GM23248 (cell line): ENCODE results near the gene XPNPEP1. TPM values are rescaled to one million over a fixed set of nuclear protein-coding genes. Genes with fewer than 3 reads are reported as not detected.

ENCODE experiments used
- DNase-seq: peaks from one replicate; pipeline ENCODE4 v3.0.0-alpha.2; 2015
- H2AFZ ChIP-seq: fragments of 200-600 bp; sonication (generic); 2 replicates; pipeline ENCODE4 v1.6.1; 2016; ENCODE audit warnings: antibody characterized with exemption
- H3F3A ChIP-seq: fragments of 200-600 bp; sonication (generic); 2 replicates; pipeline ENCODE4 v1.6.1; 2016; ENCODE audit warnings: mild to moderate bottlenecking, antibody characterized with exemption, mixed run types; ENCODE audit not compliant: insufficient read depth
- H3K27ac ChIP-seq: fragments of 200-600 bp; sonication (generic); 2 replicates; pipeline ENCODE4 v1.5.1; 2016; ENCODE audit warnings: mild to moderate bottlenecking
- H3K27me3 ChIP-seq: fragments of 200-600 bp; sonication (generic); replicated peaks from 2 replicates; pipeline ENCODE4 v1.6.1; 2016; ENCODE audit warnings: mild to moderate bottlenecking; ENCODE audit not compliant: insufficient read depth
- H3K36me3 ChIP-seq: fragments of 200-600 bp; sonication (generic); 2 replicates; pipeline ENCODE4 v1.6.1; 2016; ENCODE audit warnings: low read depth, mild to moderate bottlenecking
- H3K4me1 ChIP-seq: fragments of 200-600 bp; sonication (generic); 2 replicates; pipeline ENCODE4 v1.6.1; 2016; ENCODE audit warnings: mild to moderate bottlenecking; ENCODE audit not compliant: insufficient read depth
- H3K4me2 ChIP-seq: fragments of 200-600 bp; sonication (generic); one replicate; pipeline ENCODE4 v1.6.1; 2016; ENCODE audit warnings: mild to moderate bottlenecking; ENCODE audit not compliant: unreplicated experiment
- H3K4me3 ChIP-seq: fragments of 200-600 bp; sonication (generic); 2 replicates; pipeline ENCODE4 v1.5.1; 2016; ENCODE audit warnings: mild to moderate bottlenecking
- H3K79me2 ChIP-seq: fragments of 200-600 bp; sonication (generic); 2 replicates; pipeline ENCODE4 v1.6.1; 2016; ENCODE audit warnings: mild to moderate bottlenecking; ENCODE audit not compliant: insufficient read depth
- H3K9ac ChIP-seq: fragments of 200-600 bp; sonication (generic); 2 replicates; pipeline ENCODE4 v1.6.1; 2016; ENCODE audit warnings: mild to moderate bottlenecking
- H3K9me2 ChIP-seq: fragments of 200-600 bp; sonication (generic); 2 replicates; pipeline ENCODE4 v1.6.1; 2016; ENCODE audit warnings: mixed run types, mild to moderate bottlenecking, moderate library complexity; ENCODE audit not compliant: insufficient read depth
- H3K9me3 ChIP-seq: fragments of 200-600 bp; sonication (generic); one replicate; pipeline ENCODE4 v1.6.1; 2017; ENCODE audit warnings: low read depth
- H4K20me1 ChIP-seq: fragments of 200-600 bp; sonication (generic); 2 replicates; pipeline ENCODE4 v1.6.0; 2016; ENCODE audit not compliant: insufficient read depth
- EZH2 ChIP-seq: fragments of 200-600 bp; sonication (generic); IDR thresholded peaks from 2 replicates; pipeline ENCODE4 v1.6.1; 2018; ENCODE audit warnings: antibody characterized with exemption, mild to moderate bottlenecking; ENCODE audit not compliant: insufficient read depth, poor library complexity, severe bottlenecking
- EZH2phosphoT487 ChIP-seq: fragments of 200-600 bp; sonication (generic); IDR thresholded peaks from 2 replicates; pipeline ENCODE4 v1.6.1; 2018; ENCODE audit warnings: antibody characterized with exemption, moderate library complexity, mild to moderate bottlenecking, low read depth; ENCODE audit not compliant: insufficient read depth
- WGBS, 2 experiments: methylation state at CpG; one replicate each; pipeline ENCODE4 v1.1.6; 2015 to 2017; ENCODE audit warnings: low lambda C conversion rate in 2 of 2, low coverage in 1 of 2; ENCODE audit errors: missing lambda C conversion rate in 2 of 2; 5-methylcytosine and 5-hydroxymethylcytosine counted together
- in situ Hi-C: fragments of 300-500 bp; cut with MboI; formaldehyde crosslinking; loops from 2 replicates; pipeline ENCODE4 v1.15.0; 2020
- polyA plus RNA-seq: library from polyadenylated mRNA; unstranded; fragments of >200 nt; fragmentation: Nextera tagmentation; extraction: Ambion mirVana; gene quantifications from 2 replicates; pipeline ENCODE4 v1.2.1, GENCODE V29; 2016
- small RNA-seq: library from RNA; depleted of rRNA; stranded (forward); fragments of <200 nt; gene quantifications from one replicate; pipeline ENCODE3, GENCODE V24; 2014; ENCODE audit warnings: low read depth, low replicate concordance
- total RNA-seq: library from RNA; depleted of rRNA; stranded (reverse); fragments of >200 nt; shearing (Covaris generic); gene quantifications from 2 replicates; pipeline ENCODE4 v1.2.3, GENCODE V29; 2014; rRNA removed

The XPNPEP1 gene
- total and polyA plus RNA-seq, 2 experiments from 2014 or later = 48.2 to 108 TPM

DNA sequence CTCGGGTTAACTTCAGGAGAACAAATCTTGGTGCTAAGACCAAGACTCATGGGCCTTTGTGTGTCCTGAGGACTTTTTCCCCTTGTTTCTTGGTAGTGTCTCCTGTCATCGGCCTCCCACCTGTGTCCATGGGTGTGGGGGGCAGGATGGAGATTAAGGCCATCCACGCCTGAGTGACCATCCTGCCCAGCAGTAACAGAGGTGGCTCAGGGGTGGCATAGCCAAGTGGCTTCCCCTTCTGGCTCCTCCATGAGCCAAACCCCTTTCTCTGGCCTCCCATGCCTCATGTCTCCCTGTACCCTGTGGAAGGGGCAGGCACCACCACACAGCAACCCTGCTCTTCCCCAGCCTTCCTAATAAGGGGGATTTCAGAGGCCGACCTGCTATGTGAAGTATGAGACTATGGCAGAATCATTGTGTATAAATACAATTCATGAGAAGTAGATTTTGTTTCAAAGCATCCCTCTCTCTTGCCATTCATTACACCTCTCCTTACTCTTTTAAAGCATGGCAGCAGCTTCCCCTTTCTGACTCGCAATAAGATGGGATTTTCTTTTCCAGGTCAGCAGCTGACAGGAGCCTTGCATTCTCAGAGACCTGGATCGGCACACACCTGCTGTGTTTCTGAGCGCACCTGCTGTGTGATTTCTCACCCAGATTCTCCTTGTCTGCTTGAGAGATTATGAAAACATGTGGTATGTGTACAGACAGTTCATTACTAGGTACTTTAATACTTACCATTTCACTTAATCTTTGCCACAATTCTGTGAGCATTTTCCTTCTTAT, 102.5 kb downstream of the XPNPEP1 start:
- DNase-seq = no peak
- no peaks in the 10 kb centered on the region for H3K79me2 ChIP-seq
- in situ Hi-C loops = no loop called here
- no peak overlapping the region for H3K4me3 ChIP-seq
- no peak overlapping the region for H3K4me2 ChIP-seq
- no peak overlapping the region for H3K27ac ChIP-seq
- no peaks in the 10 kb centered on the region for H4K20me1 ChIP-seq
- no peaks in the 10 kb centered on the region for H3K27me3 ChIP-seq
- TF ChIP-seq EZH2 (no peak), EZH2phosphoT487 (no peak)
- H3K9ac ChIP-seq = no peak overlapping the region
- H3K9me3 ChIP-seq = no peaks in the 10 kb centered on the region
- H3K9me2 ChIP-seq = no peaks in the 10 kb centered on the region
- WGBS, 2 experiments = 39% methylated on average over 7 of the region's 7 CpGs
- no peaks in the 10 kb centered on the region for H3F3A ChIP-seq
- H3K36me3 ChIP-seq = no peaks in the 10 kb centered on the region
- no peak overlapping the region for H2AFZ ChIP-seq
- H3K4me1 ChIP-seq = no peaks in the 10 kb centered on the region

DNA sequence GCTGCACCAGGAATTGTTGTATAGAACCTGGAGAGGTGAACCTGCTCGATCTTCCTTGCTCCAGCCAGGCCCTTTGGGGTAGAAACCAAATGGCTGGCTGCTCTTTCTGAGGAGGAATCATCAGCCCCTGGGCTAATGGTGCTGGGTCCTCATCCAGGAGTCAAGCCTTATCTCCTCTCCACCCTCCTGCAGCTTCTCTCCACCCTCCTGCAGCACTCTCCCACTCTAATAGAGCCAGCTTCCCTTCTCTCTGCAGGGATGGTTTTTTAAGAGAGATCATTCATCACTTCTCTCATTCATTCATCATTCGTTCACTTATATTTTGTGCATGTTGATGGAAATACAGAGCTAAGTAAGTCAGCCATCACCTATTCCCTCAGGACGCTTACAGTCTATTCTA, 103.5 kb downstream of the XPNPEP1 start:
- no peaks in the 10 kb centered on the region for H3K36me3 ChIP-seq
- H3F3A ChIP-seq = no peaks in the 10 kb centered on the region
- no peak overlapping the region for H2AFZ ChIP-seq
- H3K27ac ChIP-seq = no peak overlapping the region
- no peak overlapping the region for H3K4me3 ChIP-seq
- H3K4me1 ChIP-seq = no peaks in the 10 kb centered on the region
- no peak overlapping the region for H3K9ac ChIP-seq
- in situ Hi-C loops = no loop called here
- H4K20me1 ChIP-seq = no peaks in the 10 kb centered on the region
- no peak for DNase-seq
- no peaks in the 10 kb centered on the region for H3K27me3 ChIP-seq
- TF ChIP-seq EZH2 = no peak
- no peak for TF ChIP-seq EZH2phosphoT487
- H3K9me3 ChIP-seq = no peaks in the 10 kb centered on the region
- no peaks in the 10 kb centered on the region for H3K9me2 ChIP-seq
- 34 to 36% methylated on average over 3 of the region's 3 CpGs for WGBS, 2 experiments
- H3K4me2 ChIP-seq = no peak overlapping the region
- H3K79me2 ChIP-seq = no peaks in the 10 kb centered on the region

Small RNA genes within 50 kb of the gene (small RNA-seq; reads per million reads assigned to genes)
- gene RNU4-5P = not detected

Other genes starting within 250 kb of the XPNPEP1 start
- gene ADD3, start 84.5 kb upstream of the XPNPEP1 start, total RNA-seq = 128 and 1,101 TPM in 2 replicates
- 129 and 133 TPM in 2 replicates for gene ADD3, start 84.5 kb upstream of the XPNPEP1 start, polyA plus RNA-seq